NCI-H1436 treated with DMSO at 0.1 percent for 48 hours (cell line): ENCODE measurements around the gene SP6.

Experiments used
- DNase-seq: peaks from one replicate; lab custom pipeline; 2025; lab: John Stamatoyannopoulos, UW

SP6 gene

GRCh38 chr17:47812146-47812920, 38.6 kb downstream of the SP6 start:
- DNase-seq = no peak

GRCh38 chr17:47811709-47812108, 39.3 kb downstream of the SP6 start:
- no peak for DNase-seq

- DNase-seq = no peak
These were observed 39.9 kb downstream of the SP6 start for GRCh38 chr17:47810901-47811635.

- DNase-seq = no peak
These were observed 40.7 kb downstream of the SP6 start for GRCh38 chr17:47810200-47810821.

- no peak for DNase-seq
These were observed 42.0 kb downstream of the SP6 start for GRCh38 chr17:47808830-47809480.

- DNase-seq = no peak
These were observed 42.7 kb downstream of the SP6 start for GRCh38 chr17:47808036-47808829.

- DNase-seq = no peak
These were observed 43.5 kb downstream of the SP6 start for GRCh38 chr17:47807421-47807820.

- no peak for DNase-seq
These were observed 44.1 kb downstream of the SP6 start for GRCh38 chr17:47806913-47807255.

- no peak for DNase-seq
These were observed 44.7 kb downstream of the SP6 start for GRCh38 chr17:47806026-47806912.

- DNase-seq = no peak
These were observed 46.5 kb downstream of the SP6 start for GRCh38 chr17:47804461-47804860.

GRCh38 chr17:47803751-47804150, 47.2 kb downstream of the SP6 start:
- no peak for DNase-seq

- no peak for DNase-seq
These were observed 47.8 kb downstream of the SP6 start for GRCh38 chr17:47803201-47803600.

- peak; percentile 17 for DNase-seq
These were observed 48.5 kb downstream of the SP6 start for GRCh38 chr17:47802341-47803022.

- DNase-seq = no peak
These were observed 49.1 kb downstream of the SP6 start for GRCh38 chr17:47801906-47802305.

- DNase-seq = no peak
These were observed 49.7 kb downstream of the SP6 start for GRCh38 chr17:47801176-47801765.

GRCh38 chr17:47800686-47801085, 50.3 kb downstream of the SP6 start:
- no peak for DNase-seq

GRCh38 chr17:47797797-47798196, 53.2 kb downstream of the SP6 start:
- no peak for DNase-seq
